Left colon (tissue), 2 donors: ENCODE results near the gene CDK5RAP3. TPM values are rescaled to one million over a fixed set of nuclear protein-coding genes. Genes with fewer than 3 reads are reported as not detected.
"Not testable (repeated sequence)": the region's sequence is repeated elsewhere in the genome, so short reads cannot be mapped to it uniquely, and the experiment has no call there.

Source experiments
- ATAC-seq: fragments of 200-7000 bp; cut with Tn5 transposase; one replicate; pipeline ENCODE4 v1.9.1; 2020; ENCODE audit warnings: mild to moderate bottlenecking, moderate library complexity
- DNase-seq, 2 donors: peaks; one replicate each; pipeline ENCODE4 v3.0.0-alpha.2; 2020
- intact Hi-C, 2 donors: fragments of 100-400 bp; cut with DNase I in 1 of 2; cut with micrococcal nuclease in 1 of 2; formaldehyde crosslinking; loops; one replicate each; pipeline versions ENCODE4 v1.11.2 to v1.14.0; 2022; cut with DNase I, micrococcal nuclease
- total RNA-seq, 2 donors: library from RNA; stranded (reverse); fragmentation: NEBNext Ultra II Directional; extraction: Animal tissue kit (Norgen Biotek cat#: 25700); gene quantifications; one replicate each; pipeline ENCODE4 v1.2.1, GENCODE V29; 2021
- donor health status: DM: no; HTN: no; CAD: no.
- donor health status: DM: yes; HTN: yes; CAD: no.

The CDK5RAP3 gene
- total RNA-seq, 2 donors from 2014 or later = 136 to 187 TPM

DNA sequence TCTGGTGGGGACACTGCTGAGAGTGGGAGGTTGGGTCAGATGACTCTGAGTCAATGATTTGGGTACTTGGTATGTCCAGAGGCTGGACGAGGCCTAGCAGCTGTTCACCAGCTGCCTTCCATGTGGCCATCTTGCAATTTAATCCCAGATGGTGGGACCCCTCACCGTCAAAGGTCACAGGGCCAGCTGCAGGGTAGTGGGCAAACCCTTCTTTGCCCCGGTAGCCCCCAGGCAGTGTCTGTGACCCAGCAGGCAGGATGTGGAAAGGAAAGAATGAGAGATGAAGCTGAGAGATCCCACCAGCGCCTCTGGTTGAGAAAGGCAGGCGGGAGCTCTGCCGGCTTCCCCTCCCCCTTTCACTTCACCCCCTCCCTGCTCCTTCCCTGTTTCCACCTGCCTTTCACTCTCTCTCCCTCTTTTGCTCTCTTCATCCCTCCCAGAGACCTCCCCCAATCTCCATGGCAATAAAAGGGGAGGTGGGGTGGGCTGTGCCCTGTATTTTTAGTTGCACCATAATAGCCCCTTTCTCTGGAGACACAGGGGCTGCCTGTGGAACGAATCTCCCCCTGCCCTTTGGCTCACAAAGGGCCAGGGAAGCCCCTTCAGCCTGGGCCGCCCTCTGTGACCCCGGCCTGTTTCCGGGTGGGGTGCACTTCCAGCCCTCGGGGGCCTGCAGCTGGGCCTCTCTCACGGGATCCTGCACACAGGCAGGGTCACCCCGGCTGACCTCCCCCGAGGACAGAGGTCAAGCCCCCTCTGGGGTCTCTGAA lies 20.2 kb downstream of the CDK5RAP3 start:
- no peak for ATAC-seq
- intact Hi-C loops = no loop called here
- DNase-seq = no peak

DNA sequence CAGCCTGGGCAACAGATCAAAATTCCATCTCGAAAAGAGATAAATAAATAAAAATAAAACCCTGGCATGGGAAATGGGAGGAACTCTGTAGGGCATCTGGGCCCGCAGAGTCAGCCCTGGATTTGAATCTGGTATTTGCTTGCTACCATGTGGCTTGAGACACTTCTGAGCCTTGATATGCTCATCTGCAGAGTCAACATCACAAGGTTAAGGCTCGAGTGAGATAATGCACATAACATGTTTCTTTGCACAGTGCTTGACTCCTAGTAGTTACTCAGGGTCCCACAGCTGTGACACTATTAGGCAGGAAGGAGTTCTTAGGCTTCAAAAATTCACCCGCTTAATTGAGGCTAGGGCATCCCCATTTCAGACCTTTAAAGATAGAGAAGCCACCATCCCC lies 21.3 kb downstream of the CDK5RAP3 start:
- intact Hi-C loops = no loop called here
- ATAC-seq (no peak), DNase-seq (no peak)

DNA sequence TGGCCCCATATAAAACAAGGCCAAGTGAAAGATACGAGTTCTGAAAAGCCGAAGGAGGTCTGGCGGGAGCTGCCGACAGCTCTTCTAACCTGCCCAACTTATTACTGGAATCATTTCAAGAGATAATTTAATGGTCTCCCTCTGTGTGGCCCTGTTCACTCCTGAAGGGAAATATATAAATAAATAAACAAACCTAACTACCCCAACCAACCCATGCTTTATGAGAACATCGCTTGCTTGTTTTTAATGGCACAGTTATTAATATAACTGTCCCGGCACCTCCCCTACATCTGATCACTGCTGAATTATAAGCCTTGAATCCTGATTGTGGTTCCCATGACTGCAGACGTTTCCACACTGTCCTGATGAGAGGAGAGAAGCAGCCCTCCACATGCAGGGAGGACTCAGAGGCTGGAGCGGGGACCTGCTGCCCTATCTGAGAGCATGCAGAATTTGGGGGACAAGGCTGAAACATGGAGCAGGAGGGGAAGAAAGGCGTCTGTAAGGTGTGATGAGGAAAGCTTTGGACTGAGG lies 22.2 kb downstream of the CDK5RAP3 start:
- ATAC-seq (no peak), DNase-seq (no peak)
- intact Hi-C loops = no loop called here

DNA sequence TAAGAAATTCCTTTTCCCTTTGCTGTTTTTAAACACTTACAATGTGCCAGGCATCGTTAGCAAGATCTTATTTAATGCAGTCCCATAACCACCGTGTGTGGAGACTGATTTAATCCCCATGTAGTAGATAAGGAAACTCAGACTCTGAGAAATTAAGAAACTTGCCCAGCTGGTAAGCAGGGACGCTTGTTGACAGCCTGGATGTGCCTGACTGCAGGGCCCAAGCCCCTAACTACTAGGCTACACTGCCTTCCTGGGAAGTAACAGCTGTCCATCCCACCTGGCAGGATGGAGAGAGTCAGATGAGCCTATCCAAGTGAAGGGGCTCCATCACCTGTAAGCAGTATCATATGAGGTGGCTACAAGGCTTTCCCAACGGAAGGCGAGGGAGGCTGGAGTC lies 23.1 kb downstream of the CDK5RAP3 start:
- ATAC-seq (no peak), DNase-seq (no peak)
- intact Hi-C loops = no loop called here

DNA sequence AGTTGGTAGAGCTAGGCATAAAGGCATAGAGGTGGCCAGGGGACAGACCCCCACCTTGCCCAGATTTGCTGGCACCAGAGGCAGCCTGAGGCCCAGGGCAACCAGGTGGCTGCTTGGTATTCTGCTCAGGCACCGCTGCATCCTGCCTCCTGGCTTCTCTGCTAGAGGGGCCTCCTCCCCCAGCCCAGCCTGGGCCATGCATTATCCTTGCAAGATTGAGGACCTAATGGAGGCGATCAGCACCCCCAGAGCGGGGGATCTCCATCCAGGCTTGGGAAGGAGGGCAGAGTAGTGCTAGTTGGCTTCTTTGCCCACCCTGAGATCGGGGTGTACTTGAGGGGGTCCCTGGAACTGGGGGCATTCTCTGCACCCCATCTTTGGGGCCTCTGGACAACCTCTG lies 23.8 kb downstream of the CDK5RAP3 start:
- no peak for DNase-seq
- no peak for ATAC-seq
- intact Hi-C loops = no loop called here

DNA sequence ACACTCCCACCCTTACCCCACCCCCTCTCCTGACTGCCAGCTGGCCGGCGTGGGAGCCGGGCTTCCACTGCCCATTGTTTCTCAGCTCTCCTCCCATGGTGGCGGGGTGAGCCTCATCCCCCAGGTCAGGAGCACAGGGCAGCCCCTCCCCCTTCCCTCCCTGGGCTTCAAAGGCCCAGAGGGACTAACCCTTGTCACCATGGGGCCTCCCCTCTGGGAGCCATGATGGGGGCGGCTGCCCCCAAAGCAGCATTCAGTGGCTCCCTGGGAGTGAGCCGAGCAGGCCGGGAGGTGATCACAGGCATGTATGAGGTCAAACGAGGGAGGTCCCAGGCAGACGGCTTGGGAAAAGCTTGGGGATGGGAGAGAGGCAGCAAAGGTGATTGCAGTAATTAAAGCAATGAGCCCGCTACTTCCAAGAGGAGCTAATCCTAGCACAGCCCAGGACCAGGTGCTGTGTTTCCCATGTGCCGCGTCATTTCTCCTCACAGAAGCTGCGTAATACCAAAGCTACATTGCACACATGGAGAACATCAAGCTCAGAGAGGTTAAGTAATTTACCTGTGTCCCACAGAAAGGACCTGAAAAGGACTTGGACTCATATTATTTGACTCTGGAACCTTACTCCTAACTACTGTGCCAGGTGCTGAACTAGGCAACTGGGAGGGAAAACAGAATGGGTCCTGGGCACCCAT lies 24.5 kb downstream of the CDK5RAP3 start:
- ATAC-seq = no peak
- no peak for DNase-seq
- intact Hi-C loops = no loop called here

DNA sequence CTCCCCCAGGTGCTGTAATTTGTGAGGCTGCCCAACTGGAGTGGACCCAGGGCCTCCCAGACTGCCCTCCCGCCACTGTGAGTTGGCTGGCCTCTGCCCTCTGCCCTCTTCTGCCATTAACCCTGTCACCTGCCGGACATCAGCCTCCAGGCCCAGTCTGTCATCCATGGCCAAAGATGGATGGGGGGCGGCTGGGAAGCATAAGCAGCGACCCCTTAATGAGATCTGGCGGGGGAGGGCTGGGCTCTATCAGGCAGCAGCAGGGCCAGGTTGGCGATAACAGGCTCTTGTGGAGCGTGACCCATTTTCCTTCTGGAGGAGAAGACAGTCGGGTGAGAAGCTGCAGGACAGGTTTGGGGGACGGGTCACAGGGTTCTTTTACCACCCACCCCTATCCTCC lies 25.3 kb downstream of the CDK5RAP3 start:
- DNase-seq (no peak), ATAC-seq (no peak)
- intact Hi-C loops = no loop called here

DNA sequence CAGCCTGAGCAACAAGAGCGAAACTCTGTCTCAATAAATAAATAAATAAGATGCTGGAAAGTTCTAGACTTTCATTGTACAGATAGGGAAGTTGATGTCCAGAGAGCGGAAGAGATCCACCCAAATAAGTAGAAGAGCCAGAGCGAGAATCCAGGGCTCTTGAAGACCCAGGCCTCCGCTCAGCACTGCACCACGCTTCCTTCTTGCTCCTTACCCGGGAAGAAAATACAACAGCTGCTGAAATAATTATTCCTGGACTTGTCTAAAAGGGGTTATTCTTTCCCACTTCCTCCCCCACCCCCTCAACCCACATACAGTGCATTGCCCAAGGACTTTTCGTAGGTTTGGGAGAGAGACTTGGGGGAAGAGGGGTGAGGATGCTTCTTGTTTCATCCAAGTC lies 26.7 kb downstream of the CDK5RAP3 start:
- ATAC-seq (no peak), DNase-seq (no peak)
- intact Hi-C loops = no loop called here

DNA sequence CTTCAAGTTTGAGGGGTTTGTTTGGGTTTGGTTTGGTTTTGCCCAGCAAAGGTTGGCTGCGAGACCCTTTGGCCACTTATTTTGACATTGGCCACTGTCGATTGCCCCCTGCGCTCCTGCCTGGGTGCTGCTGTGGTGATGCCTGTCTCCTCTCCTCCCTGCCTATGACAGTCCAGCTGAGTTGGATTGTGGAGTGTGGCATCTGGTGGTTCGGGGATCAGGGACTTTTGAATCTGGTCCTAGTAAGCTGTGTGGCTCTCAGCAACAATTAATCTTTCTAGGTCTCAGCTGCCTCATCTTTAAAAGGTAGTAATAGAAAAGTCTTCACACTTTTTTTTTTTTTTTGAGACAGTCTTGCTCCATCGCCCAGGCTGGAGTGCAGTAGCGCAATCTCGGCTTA lies 27.1 kb downstream of the CDK5RAP3 start:
- intact Hi-C loops = no loop called here
- DNase-seq = no peak
- ATAC-seq = no peak

DNA sequence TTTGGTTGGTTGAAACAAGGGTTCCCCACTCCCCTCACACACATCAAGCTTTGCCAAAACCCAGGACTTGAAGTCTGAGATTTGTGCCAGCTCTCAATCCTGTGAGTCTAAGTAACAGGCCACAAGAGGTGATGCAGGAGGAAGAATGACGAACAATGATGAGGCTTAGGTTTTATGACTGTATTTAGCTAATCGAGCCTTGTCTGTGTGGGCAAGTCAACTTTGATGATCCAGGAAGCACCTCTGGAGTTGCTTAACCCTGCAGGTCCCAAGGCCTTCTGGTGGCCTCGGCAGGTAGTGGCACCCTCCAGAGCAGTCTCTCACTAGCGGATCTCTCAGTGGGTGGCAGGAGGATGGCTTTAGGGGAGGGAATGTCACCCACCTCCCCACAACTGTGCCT lies 28.7 kb downstream of the CDK5RAP3 start:
- DNase-seq (no peak), ATAC-seq (peak; percentile 81)
- intact Hi-C loops = no loop called here

DNA sequence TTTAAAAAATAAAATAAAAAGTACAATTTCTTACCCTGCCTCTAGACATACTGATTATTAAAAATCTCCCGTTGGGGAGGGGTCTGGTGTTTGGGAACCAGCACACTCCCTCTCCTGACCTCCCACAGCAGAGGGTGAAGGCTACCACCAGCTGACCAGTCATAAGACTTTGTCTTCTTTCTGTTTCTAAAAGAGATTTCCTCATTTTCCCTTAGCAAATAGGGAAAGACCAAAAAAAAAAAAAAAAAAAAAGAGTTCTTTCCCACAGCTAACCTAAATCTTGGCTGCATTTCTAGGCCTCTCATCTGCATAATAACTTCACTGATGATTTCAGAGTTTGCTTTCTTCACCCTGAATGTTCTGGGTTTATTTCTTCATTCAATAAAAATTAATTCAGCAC lies 30.3 kb downstream of the CDK5RAP3 start:
- intact Hi-C loops = no loop called here
- DNase-seq (no peak), ATAC-seq (no peak)

DNA sequence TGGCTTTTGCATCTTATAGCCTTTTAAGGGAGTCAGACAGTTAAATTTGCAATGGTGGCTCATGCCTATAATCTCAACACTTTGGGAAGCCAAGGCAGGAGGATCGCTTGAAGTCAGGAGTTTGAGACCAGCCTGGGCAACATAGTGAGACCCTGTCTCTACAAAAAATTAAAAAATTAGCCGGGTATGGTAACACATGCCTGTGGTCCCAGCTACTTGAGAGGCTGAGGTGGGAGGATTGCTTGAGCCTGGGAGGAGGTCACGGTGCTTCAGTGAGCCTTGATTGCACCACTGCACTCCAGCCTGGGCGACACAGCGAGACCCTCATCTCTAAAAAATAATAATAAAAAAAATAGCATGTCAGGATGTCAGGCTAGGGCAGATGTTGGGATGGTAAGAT lies 30.7 kb downstream of the CDK5RAP3 start:
- DNase-seq, ATAC-seq, intact Hi-C loops: not testable (repeated sequence)

DNA sequence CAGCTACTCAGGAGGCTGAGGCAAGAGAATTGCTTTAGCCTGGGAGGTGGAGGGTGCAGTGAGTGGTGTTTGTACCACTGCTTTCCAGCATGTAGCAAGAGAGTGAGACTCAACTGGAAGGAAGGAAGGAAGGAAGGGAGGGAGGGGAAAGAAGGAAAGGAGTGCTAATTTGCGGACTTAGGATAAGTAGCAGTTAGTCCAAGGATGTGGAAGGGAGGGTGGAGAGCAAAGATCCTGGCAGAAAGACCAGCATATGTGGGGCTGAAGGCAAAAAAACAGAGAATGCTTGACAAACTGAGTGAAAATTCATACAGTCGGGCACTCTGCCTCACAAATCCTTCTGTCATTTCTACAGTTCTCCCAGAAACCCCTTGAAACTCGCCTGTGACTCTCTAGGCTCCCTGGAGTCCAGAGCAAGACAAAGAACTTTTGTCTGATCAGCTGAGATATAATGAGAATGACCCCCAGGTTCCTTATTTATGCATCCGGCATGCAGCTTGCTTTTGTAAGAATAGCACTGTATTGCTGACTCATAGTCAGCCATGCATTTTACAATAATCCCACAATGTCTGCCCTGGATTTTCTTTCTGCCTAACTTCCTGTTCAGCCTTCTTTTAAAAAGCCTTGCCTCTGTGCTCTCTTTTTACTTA lies 31.5 kb downstream of the CDK5RAP3 start:
- DNase-seq (no peak), ATAC-seq (peak; percentile 78)
- intact Hi-C loops = no loop called here

DNA sequence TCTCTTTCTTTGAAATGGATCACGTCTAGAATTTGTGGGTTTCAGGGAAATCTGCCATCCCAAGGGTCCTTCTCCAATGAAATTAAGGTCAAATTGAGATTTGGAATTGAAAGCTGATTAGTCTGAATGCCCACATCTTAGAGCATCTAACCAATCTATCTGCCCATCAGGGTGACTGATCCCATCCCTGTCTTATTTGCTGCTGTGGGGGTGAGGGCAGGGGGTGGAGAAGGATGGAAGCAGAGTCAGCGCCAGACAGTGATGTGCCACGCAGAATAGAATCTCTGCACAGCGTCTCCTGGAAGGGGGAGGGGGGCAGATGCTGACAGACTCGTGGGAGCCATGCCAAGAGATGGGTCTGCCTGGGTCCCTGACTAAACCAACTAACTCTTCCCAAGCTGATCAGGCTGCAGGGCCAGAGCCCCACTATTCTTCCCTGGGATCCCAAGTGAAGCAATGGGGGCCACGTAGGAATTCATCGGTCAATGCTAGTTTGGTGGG lies 32.1 kb downstream of the CDK5RAP3 start:
- no peak for DNase-seq
- ATAC-seq = no peak
- intact Hi-C loops = no loop called here

DNA sequence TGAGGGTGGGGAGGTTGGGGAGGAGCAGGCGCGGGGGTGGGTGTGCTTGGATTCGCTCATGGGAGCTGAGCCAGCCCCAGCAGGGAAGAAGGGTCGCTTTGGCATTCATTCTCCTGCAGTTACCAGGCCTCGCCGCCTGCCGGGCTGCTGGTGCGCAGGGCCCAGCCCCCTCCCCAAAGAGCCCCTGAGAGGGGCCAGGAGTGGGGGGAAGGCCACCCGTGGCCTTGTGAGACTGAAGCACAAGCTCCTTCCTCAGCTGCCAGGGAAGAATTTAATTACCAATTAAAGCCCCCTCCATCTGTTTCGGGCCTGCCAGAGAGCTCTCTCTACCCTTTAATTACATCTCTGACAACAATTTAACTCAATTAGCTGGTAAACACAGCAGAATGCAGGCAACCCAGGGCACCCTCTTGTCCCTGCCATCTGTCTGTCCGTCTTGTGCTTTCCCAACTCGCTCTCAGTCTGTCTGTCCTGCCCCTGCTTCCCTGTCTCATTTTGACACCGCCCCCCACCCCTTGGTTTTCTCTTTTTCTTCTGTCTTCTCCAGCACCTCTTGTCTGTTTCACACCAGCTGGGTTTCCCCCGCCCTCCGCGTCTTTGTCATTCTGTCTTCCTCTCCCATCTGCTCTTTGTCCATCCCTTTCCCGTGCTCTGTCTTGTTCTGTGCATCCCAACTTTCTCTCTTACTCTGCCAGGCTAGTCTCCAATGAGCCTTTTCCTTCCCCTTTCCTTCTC lies 32.7 kb downstream of the CDK5RAP3 start:
- ATAC-seq = no peak
- no peak for DNase-seq
- intact Hi-C loops = no loop called here

DNA sequence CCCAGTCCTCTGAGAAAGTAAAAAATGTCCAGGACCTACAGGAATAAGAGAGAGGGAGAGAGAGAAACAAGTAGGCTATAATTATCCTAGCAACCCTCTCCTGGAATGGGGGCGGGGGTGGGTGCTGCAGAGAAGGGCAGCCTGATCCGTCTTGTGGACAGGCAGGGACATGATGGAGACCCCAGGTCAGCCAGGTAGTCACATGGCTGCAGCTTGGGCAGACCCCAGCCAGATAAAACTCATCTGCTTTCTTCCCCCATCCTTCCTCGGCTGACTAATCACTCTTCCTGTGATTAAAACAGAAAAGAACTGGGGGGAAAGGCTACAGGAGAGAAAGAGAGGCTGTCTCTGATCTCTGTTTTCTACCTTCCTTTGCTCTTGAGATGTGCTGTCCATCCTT lies 34.1 kb downstream of the CDK5RAP3 start:
- intact Hi-C loops = no loop called here
- no peak for ATAC-seq
- DNase-seq = no peak

DNA sequence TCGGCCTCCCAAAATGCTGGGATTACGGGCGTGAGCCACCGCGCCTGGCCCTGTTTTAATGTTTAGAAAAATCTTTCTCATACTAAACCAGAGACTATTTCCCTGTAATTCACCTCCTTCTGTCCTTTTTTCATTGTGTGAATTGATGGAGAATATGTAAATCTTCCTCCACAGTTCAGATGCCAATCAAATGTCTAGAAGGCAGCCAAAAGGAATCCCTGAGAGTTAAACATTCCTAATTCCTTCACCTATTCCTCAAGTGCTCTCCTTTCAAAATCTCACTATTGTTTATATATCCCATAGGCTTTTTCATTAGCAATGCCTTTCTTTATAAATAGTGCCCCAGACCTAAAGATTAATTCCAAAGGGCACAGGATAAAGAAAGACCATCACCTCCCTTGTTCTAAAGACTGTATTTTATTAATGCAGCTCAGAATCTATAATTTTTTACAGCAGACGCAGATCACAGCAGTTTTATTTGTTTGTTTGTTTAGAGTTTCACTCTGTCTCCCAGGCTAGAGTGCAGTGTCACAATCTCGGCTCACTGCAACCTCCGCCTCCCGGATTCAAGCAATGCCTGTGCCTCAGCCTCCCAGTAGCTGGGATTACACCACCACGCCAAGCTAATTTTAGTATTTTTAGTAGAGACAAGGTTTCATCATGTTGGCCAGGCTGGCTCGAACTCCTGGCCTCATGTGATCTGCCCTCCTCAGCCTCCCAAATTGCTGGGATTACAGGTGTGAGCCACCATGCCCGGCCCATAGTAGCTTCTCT lies 36.2 kb downstream of the CDK5RAP3 start:
- DNase-seq (no peak), ATAC-seq (no peak)
- intact Hi-C loops = no loop called here

DNA sequence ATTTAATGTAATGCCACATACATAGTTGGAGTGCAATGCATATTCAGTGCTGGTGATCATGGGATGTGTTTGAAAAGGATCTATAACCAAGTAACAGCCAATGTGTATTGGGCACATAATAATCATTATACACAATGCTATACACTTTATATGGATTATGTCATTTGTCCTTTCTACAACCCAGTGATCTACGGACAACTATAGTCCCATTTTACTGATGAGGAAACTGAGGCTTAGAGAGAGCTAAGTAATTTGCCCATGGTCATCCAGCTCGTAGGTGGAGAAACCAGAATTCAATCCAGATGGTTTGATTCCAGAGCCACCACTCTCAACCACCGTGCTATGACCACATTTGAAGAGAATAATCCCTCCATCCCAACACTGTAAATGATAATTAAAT lies 39.3 kb downstream of the CDK5RAP3 start:
- intact Hi-C loops = no loop called here
- DNase-seq = no peak
- ATAC-seq = no peak
